ENCODE data around the gene MICU1.

DNA sequence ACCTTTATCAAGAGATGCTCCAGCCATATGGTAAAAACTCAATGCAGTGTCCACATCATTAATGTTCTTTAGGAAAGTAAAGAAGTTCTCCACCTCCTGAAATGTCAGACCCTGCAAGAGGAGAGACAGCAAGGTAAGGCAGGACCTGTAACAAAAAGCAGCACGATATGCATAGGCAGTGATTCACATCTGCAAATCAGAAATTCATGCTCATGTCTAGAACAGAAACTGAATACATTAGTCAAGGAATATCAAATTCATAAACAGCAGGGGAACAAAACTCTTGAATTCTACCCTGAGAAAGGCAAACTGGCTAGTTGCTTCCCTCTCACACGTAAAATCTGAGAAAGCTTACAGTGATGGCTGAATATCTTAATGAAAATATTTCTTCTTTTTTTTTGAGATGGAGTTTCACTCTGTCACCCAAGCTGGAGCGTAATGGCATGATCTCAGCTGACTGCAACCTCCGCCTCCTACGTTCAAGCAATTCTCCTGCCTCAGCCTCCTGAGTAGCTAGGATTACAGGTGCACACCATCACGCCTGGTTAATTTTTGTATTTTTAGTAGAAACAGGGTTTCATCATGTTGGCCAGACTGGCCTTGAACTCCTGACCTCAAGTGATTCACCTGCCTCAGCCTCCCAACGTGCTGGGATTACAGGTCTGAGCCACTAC is 217.8 kb downstream of the MICU1 start:
- TF ChIP-seq, protein P1, sequence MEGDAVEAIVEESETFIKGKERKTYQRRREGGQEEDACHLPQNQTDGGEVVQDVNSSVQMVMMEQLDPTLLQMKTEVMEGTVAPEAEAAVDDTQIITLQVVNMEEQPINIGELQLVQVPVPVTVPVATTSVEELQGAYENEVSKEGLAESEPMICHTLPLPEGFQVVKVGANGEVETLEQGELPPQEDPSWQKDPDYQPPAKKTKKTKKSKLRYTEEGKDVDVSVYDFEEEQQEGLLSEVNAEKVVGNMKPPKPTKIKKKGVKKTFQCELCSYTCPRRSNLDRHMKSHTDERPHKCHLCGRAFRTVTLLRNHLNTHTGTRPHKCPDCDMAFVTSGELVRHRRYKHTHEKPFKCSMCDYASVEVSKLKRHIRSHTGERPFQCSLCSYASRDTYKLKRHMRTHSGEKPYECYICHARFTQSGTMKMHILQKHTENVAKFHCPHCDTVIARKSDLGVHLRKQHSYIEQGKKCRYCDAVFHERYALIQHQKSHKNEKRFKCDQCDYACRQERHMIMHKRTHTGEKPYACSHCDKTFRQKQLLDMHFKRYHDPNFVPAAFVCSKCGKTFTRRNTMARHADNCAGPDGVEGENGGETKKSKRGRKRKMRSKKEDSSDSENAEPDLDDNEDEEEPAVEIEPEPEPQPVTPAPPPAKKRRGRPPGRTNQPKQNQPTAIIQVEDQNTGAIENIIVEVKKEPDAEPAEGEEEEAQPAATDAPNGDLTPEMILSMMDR (IDR thresholded peaks at IDR 0.05): no peak
- TF ChIP-seq POLR2AphosphoS5 (IDR thresholded peaks at IDR 0.05) (no peak), POLR2A (IDR thresholded peaks at IDR 0.05) (no peak), EP300 (IDR thresholded peaks at IDR 0.05; ENCODE audit: low read depth) (no peak)

All from transverse colon (tissue), 4 donors.